Measurements from ENCODE around the gene DSCAML1. TPM values are rescaled to one million over a fixed set of nuclear protein-coding genes. Genes with fewer than 3 reads are reported as not detected.

Gene DSCAML1
- total RNA-seq, 4 donors from 2014 or later: 0.54 to 1.8 (median 0.99) TPM

DNA sequence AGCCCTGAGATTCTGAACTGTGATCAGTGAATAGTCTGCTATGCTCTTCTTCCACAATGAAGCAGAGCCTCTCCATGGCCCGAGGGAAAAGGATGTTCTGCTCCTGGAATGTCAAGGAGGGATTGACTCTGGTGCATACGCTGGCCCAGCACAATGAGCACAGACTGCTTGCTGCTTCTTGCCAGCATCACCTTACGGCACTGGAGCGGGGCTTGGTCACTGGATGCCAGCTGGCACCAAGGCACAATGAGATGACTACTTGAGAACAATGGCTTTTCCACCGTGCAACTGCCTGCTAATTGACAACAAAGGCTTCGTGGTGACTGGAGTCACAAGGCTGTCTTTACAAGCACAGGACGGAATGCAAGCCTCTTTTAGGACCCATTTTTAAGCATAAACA lies 139.2 kb downstream of the DSCAML1 start:
- Histone ChIP-seq H3K9me3 (no peaks in the 10 kb centered on the region), H3K27ac (no peak overlapping the region), H3K4me3 (replicated peaks in 1 of 3) (no peak overlapping the region), H3K4me1 (peaks cover 10 to 12% of the 10 kb centered on the region in 2 donors), H3K27me3 (no peaks in the 10 kb centered on the region), H3K36me3 (no peaks in the 10 kb centered on the region)
- intact Hi-C loops (cut with DNase I): no loop called here
- TF ChIP-seq CTCF (IDR thresholded peaks at IDR 0.05) (no peak), POLR2A (IDR thresholded peaks at IDR 0.05) (no peak)
- DNase-seq: peak; percentile 69 to 78
- WGBS, 2 donors: 25 to 36% methylated on average over 1 to 7 of the region's 7 CpGs

GRCh38 chr11:117654281-117655255 lies 142.4 kb downstream of the DSCAML1 start:
- Histone ChIP-seq H3K36me3 (no peaks in the 10 kb centered on the region), H3K9me3 (no peaks in the 10 kb centered on the region), H3K4me1 (no peaks in the 10 kb centered on the region), H3K27me3 (no peaks in the 10 kb centered on the region), H3K4me3 (replicated peaks in 1 of 3) (no peak overlapping the region), H3K27ac (no peak overlapping the region)
- intact Hi-C loops (cut with DNase I): no loop called here
- 92 to 95% methylated on average over 21 of the region's 21 CpGs for whole genome bisulfite sequencing, 2 donors
- no peak for DNase-seq
- TF ChIP-seq CTCF (IDR thresholded peaks at IDR 0.05) (no peak), POLR2A (IDR thresholded peaks at IDR 0.05) (no peak)

DNA sequence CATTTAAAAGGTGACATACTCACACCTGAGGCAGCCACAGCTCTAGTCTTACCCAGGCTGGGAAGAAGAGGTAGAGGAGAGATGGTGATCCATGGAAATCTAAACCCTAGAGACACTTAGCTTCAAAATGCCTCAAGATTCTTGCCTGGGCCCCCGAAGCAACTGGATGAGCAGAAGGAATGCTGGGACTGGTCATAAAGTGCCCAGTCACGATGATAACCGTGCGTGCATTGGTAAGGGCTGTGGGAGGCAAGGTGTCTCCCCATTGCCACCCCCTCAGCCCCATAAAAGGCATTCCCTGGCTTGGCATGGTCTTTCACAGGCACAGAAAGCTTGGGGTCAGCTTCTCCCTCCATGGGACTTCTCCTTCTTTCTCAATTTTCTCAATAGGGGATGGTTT lies 144.5 kb downstream of the DSCAML1 start:
- H3K4me1 ChIP-seq: no peaks in the 10 kb centered on the region
- H3K36me3 ChIP-seq: no peaks in the 10 kb centered on the region
- no peak overlapping the region for H3K4me3 ChIP-seq (replicated peaks in 1 of 3)
- WGBS, 2 donors: 74 to 85% methylated on average over 4 of the region's 4 CpGs
- TF ChIP-seq CTCF (IDR thresholded peaks at IDR 0.05) (no peak), POLR2A (IDR thresholded peaks at IDR 0.05) (no peak)
- H3K9me3 ChIP-seq: no peaks in the 10 kb centered on the region
- H3K27me3 ChIP-seq: no peaks in the 10 kb centered on the region
- H3K27ac ChIP-seq: no peak overlapping the region
- intact Hi-C loops (cut with DNase I): no loop called here
- DNase-seq: no peak

GRCh38 chr11:117649296-117650055 lies 147.5 kb downstream of the DSCAML1 start:
- TF ChIP-seq CTCF (IDR thresholded peaks at IDR 0.05) (no peak), POLR2A (IDR thresholded peaks at IDR 0.05) (no peak)
- Histone ChIP-seq H3K4me1 (no peaks in the 10 kb centered on the region), H3K36me3 (no peaks in the 10 kb centered on the region), H3K27me3 (no peaks in the 10 kb centered on the region), H3K9me3 (no peaks in the 10 kb centered on the region), H3K4me3 (replicated peaks in 1 of 3) (no peak overlapping the region), H3K27ac (no peak overlapping the region)
- WGBS, 2 donors: 92 to 93% methylated on average over 12 of the region's 12 CpGs
- intact Hi-C loops (cut with DNase I): no loop called here
- no peak for DNase-seq
